Coronary artery (tissue), 2 donors: ENCODE data around the gene ANKRD39.
A peak's percentile ranks its signal among the peaks of the same experiment; 100 is the strongest.

ENCODE experiments used
- DNase-seq: peaks from one replicate; pipeline ENCODE4 v3.0.0-alpha.2; 2017; ENCODE audit warnings: low spot score
- H3K27ac ChIP-seq, 2 donors: fragments of 200-600 bp; sonication (generic); one replicate each; pipeline ENCODE4 v1.5.1; 2016 to 2019
- H3K4me3 ChIP-seq: fragments of 200-600 bp; sonication (generic); 2 replicates; pipeline ENCODE4 v1.5.1; 2016; ENCODE audit warnings: mild to moderate bottlenecking, moderate library complexity
- TF ChIP-seq, protein P1 (sequence below): fragments of 200-600 bp; sonication (generic); IDR thresholded peaks from one replicate; pipeline ENCODE4 v1.5.1; 2019; ENCODE audit warnings: antibody characterized with exemption

Gene ANKRD39

DNA sequence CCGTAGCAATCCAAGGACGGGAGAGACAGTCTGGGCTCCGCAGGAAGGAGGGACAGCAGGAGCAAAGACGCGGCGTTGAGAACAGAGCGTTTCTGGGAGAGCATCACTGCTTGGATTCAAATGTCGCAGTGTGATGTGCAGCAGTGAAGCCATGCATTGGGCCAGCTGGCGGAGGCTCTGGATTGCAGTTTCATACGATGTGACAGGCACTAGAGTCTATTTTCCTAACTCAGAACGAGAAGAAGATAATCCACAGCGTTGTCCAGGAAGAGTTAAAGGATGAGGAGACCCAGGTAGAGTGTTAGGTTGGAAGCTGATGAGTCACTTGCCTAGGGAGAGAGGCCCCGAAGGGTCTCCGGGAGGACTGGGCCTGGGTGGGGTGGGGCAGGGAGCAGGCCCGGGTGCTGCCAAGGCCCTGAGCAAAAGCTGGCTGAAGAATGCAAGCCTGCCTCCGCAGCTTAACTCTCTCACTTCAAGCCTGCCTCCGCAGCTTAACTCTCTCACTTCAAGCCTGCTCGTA lies 29.7 kb upstream of the ANKRD39 start:
- no peak for DNase-seq
- Histone ChIP-seq H3K4me3 (peak overlapping the region; percentile 46), H3K27ac (peak overlapping the region; percentile 70 to 82)
- TF ChIP-seq, protein P1, sequence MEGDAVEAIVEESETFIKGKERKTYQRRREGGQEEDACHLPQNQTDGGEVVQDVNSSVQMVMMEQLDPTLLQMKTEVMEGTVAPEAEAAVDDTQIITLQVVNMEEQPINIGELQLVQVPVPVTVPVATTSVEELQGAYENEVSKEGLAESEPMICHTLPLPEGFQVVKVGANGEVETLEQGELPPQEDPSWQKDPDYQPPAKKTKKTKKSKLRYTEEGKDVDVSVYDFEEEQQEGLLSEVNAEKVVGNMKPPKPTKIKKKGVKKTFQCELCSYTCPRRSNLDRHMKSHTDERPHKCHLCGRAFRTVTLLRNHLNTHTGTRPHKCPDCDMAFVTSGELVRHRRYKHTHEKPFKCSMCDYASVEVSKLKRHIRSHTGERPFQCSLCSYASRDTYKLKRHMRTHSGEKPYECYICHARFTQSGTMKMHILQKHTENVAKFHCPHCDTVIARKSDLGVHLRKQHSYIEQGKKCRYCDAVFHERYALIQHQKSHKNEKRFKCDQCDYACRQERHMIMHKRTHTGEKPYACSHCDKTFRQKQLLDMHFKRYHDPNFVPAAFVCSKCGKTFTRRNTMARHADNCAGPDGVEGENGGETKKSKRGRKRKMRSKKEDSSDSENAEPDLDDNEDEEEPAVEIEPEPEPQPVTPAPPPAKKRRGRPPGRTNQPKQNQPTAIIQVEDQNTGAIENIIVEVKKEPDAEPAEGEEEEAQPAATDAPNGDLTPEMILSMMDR: no peak

DNA sequence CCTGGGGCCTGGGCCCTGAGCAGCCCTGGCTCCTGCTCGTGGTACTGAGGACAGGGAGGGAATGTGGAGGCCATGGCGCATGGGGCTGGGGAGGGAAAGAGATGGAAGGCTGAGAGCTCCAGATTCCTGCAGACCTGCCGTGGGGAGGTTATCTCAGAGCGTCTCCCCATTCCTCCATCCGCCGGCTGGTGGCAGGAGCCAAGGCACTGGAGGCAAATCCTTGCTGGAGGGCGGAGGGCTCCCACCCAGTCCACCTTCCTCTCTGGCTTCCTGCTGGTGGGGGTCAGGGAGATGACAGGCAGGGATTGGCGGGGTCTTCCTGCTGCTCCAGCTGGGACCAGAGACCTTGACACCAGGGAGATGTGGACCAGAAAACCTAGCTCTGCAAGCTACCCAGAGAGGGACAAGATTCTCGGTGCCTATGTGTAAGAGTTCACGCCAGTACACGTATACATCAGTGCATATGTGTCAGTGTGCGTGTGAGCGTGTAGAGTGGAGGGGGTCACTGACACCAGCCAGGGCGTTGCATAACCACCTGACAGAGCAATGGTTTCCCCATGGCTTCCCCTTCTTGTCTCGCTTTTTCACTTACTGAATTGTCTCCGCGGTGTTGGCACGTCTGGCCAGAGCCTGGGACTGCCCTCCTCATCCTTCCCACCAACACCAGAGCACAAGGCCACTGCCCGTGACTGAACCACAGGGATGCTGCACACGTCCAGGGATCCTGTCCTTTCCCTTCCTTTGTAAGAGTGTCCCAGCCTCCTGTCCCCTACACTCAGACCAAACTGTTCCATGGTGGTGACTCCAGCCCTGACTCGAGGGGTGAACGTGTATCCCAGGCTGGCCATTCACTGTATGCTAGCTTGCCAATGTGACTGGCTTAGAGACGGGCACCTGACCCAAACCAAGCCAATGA lies 27.9 kb upstream of the ANKRD39 start:
- no peak overlapping the region for H3K27ac ChIP-seq
- TF ChIP-seq, protein P1: no peak
- no peak for DNase-seq
- no peak overlapping the region for H3K4me3 ChIP-seq

DNA sequence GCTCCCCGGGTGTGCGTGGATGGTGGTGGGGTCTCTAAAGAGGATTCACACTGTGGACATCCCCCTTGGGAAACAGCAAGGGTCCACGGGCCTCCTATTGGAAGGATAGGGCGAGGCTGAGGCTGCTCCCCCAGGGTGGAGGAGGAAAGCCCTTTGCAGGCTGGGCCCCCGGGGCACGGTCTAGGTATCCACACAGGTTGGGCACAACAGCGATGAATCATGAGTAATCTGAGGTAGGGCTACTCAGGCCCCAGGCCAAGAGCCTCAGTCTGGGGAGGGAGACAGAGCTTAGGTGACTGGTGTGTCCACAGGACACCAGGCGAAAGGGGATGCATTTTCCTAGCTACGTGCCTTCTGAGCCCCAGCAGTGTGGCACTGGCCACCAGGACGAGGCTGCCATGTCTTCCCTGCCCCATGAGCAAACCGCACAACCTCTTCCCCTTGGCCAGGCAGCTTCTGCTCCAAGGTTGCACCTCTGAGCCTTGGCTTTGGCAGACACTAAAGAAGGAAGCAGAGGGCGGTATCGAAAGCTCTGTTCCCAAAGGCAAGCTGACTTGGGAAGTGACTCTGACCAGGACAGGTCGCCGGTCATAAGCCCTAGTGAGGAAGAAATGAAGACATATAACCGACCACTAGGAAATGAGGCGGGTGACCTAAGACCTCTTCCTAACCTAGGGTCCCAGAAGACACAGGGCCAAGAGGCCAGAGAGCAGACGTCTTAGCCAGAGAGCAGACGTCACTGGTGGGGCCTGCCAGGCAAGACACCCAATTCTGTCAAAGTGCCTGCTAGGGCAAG lies 26.7 kb upstream of the ANKRD39 start:
- H3K4me3 ChIP-seq: no peak overlapping the region
- DNase-seq: no peak
- H3K27ac ChIP-seq: no peak overlapping the region
- TF ChIP-seq, protein P1: no peak

DNA sequence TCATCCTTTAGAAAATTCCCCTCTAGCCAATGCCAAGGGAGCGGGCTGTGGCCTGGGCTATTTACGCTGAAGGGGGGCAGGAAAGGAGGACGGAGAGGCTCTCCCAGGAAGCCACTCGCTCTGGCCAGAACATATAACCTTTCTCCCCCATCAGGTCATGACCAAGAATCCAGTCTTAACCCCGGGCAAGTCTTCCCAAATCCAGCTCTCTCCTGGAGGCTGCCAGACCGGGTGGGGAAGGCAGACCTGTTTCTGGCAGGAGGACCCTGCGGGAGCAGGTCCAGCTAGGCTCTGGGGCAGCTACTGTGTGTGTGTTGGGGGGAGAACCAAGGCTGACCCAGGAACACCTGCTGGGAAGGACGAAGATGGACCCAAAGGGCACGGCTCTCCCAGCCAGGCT lies 25.5 kb upstream of the ANKRD39 start:
- Histone ChIP-seq H3K27ac (no peak overlapping the region), H3K4me3 (no peak overlapping the region)
- DNase-seq: no peak
- TF ChIP-seq, protein P1: no peak

DNA sequence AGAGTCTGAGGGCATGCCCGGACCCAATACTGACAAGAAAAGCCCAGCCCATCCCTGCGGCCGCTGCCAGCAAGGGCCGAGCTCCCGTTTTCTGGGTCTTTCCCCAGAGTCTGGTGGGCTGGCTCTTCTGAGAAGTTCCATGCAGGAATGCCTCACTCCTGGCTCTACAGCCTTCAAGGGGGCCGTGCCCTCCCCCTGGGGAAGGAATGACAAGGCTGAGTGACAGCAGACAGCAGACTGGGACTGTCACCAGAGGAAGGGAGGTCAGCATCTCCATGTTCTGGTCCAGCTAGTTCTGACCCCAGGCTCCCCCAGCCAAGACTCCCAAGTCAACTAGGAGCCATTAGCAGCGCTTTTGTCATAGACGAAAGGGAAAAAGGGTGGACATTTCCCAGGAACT lies 25.1 kb upstream of the ANKRD39 start:
- DNase-seq: no peak
- no peak overlapping the region for H3K4me3 ChIP-seq
- H3K27ac ChIP-seq: no peak overlapping the region
- TF ChIP-seq, protein P1: no peak

DNA sequence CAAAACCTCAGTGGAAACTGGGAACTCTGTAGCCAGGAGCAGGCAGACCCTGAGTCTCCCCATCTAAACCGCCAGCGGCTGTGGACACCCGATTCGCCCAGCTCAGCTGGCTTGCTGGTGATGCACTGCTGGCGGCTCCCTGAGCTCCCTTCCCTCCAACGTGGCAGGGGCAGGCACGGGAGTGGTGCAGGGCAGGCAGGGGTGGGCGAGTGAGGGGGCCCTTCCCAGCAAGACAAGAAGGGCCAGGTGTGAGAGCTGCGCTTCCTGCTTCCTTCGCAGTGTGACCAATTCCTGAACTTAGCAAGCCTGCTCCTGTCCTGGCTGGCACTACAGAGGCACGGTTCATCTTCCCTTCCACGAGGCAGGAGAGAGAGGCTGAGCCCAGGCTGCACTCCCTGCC lies 24.4 kb upstream of the ANKRD39 start:
- DNase-seq: no peak
- Histone ChIP-seq H3K4me3 (no peak overlapping the region), H3K27ac (no peak overlapping the region)
- TF ChIP-seq, protein P1: no peak
